CD1c-positive myeloid dendritic cell (primary cell): ENCODE data around the gene ABCA13.
A peak's percentile ranks its signal among the peaks of the same experiment; 100 is the strongest.

Experiments used
- DNase-seq: peaks from one replicate; pipeline ENCODE4 v3.0.0-alpha.2; 2016; ENCODE audit errors: extremely low spot score

Gene ABCA13

DNA sequence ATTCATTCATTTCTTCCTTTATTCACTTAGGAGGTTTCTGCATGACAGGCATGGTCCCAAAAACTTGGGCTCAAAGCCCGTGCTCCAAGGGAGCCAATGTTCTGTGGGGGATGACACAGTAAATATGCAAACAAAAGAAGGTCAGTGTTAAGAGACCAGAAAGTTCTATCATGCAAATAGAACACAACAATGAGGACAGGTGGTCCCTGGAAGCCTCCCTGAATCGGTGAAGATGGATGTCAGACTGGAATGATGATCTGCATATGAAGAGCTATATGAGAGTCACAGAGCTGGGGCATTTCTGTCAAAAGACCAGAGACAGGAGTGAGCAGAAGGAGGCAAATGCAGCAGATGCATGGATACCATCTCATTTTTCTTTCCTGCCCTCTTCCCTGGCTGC is 129.0 kb downstream of the ABCA13 start:
- DNase-seq = no peak

GRCh38 chr7:48301201-48301600 is 129.9 kb downstream of the ABCA13 start:
- DNase-seq = no peak

- DNase-seq = no peak
Observed at GRCh38 chr7:48304641-48305040, 133.4 kb downstream of the ABCA13 start.

DNA sequence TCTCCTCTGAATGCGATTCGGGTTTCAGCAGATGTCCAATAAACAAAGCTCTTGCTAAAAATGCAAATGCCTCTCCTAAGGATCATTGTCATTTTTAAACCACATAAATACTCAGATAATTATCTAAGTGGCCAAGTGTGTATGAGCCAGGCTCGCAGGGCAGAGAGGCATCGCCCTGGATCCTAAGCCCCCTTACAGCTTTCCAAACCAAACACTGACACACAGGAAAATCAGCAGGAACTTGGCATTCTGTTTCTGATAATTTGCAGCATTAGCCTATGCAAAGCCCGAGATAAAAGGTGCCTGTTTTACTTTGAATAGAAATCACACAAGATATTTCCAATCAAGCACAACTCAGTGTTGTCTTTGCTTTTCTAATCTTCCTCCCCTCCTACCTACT is 134.4 kb downstream of the ABCA13 start:
- no peak for DNase-seq

GRCh38 chr7:48307041-48307714 is 135.9 kb downstream of the ABCA13 start:
- no peak for DNase-seq

DNA sequence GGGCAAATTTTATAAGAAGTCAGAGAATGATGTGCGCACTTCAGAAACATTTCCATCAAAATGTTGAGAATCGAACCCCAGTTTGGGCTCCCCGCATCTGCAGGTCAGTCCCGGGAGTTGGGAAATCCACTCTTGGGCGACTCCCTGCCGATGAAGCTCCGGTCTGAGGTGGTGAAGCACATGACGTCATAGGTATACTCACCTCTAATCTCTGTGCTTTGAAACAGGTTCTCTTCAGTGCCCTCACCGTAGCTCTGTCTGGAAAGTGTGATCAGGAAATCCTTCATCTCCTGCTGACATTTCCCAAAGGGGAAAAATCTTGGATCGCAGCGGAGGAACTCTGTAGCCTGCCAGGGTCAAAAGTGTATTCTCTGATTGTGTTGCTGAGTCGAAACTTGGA is 138.5 kb downstream of the ABCA13 start:
- DNase-seq = no peak

DNA sequence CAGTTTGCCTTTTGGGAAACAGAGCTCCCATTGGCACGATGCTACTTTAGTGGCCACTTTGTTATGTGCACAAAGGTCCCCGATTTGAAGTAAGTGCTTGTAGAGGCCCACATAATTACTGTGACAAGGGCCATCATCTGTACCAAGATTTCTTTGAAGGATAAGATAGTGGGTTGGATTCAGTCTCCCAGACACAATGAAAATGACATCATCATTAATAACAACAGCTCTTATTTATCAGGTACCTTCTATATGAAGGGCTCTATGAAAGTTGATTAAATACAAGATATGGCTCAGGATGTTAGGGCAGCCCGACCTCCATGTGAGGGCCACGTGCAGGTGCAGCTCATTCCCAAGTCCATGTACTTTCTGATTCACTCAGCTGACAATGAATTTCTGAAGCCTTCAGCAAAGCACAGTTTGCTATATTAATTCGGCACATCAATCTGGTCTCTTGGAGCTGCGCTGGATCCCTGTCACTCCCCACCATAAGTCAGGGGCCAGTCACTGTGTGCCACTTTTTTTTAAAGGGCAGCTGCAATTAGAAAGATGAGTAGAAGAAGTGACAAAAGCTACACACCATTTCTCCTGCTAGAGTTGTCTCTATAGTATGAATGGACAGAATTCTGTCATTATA is 140.3 kb downstream of the ABCA13 start:
- no peak for DNase-seq

- no peak for DNase-seq
Observed at GRCh38 chr7:48312151-48312550, 140.9 kb downstream of the ABCA13 start.

GRCh38 chr7:48316768-48317167 is 145.5 kb downstream of the ABCA13 start:
- no peak for DNase-seq

- no peak for DNase-seq
Observed at GRCh38 chr7:48317360-48317759, 146.1 kb downstream of the ABCA13 start.

DNA sequence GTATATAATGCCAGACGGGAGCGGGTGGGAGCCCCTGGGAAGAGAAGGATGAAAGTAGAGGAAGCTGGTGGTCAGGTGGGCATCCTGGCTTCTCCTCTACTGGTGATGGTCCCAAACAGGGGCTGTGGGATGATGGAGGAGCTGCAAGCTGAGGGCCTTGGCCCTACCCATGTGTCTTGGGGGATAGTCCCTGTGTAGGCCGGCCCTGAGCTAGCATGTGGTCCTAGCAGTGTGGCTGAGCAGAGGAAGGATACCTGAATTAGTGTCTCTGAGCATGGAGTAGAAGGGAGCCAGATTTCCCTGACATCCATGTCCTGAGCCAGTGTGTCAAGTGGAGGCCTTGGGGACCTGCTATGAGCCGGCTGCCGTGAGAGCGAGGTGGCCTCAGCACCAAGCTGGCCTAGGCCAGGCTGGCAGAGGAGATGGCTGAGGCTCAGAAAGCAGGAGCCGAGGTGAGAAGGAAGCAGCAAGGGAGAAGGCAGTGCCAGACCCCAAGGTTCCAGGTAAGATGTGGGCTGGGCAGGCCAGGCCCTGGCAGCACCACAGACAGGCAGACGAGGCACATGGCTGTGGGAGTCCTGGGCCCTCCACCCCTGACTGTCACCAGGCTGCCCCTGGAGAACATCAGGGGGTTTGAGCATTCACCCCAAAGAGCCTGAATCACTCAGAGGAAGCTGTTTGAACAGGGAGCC is 150.2 kb downstream of the ABCA13 start:
- no peak for DNase-seq

GRCh38 chr7:48337012-48337621 is 165.9 kb downstream of the ABCA13 start:
- peak; percentile 29 for DNase-seq

- no peak for DNase-seq
Observed at GRCh38 chr7:48337781-48338180, 166.5 kb downstream of the ABCA13 start.

- no peak for DNase-seq
Observed at GRCh38 chr7:48347230-48347825, 176.1 kb downstream of the ABCA13 start.

- DNase-seq = peak; percentile 15
Observed at GRCh38 chr7:48350515-48350914, 179.3 kb downstream of the ABCA13 start.

GRCh38 chr7:48351900-48352299 is 180.6 kb downstream of the ABCA13 start:
- DNase-seq = peak; percentile 10

DNA sequence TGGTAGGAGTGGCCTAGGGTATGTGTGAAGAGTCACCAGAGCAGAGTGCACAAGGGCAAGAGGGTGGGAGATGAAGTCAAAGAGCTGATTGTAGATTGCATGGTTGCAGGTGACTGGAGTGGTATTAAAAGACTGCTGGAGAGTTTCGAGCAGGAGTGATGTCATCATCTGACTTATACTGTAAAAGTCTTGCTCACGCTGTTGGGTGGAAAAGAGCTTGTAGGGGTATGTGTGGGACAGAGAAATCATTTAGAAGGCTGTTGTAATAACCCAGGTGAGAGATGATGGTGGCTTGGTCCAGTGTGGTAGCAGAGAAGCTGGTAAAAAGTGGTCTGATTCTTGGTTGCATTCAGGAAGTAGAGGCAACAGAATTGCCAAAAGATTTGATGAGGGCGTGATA is 184.1 kb downstream of the ABCA13 start:
- DNase-seq = no peak

DNA sequence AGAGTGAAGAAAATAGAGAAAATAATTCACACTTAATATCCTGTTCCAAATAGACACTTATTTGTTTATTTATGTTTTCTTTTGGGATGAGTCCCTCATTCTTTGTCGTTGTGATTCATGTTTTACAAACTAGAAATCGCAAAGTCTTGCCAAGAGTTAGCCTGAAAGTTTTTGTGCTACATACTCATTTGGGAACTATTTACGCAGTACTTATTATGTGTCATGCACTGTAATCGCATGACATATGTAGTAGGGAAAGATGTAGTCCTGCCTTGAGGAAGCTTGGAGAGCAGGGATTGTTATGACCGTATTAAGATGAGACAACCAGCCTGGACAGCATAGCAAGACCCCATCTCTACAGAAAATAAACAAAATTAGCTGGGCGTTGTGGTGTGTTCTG is 189.3 kb downstream of the ABCA13 start:
- DNase-seq = no peak

DNA sequence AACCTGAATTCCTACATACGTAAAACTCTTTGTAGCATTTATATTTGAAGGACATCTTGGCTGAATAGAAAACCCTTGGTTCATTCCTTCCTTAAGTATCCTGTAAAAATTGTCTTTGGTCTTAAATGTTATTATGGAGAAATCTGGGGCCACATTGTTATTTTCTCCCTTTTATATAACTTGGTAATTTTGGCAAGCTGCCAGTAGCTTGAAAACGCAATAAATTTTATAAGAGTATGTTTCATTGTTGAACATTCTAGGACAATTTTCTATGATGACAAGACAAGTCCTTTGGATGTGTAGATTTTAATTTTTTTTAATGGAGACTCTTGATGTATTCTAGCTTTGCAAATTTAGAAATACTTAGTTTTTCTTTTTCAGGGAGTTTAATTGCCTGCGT is 191.9 kb downstream of the ABCA13 start:
- no peak for DNase-seq

- DNase-seq = no peak
Observed at GRCh38 chr7:48365010-48365409, 193.8 kb downstream of the ABCA13 start.

GRCh38 chr7:48366096-48366495 is 194.8 kb downstream of the ABCA13 start:
- no peak for DNase-seq

GRCh38 chr7:48376263-48376662 is 205.0 kb downstream of the ABCA13 start:
- no peak for DNase-seq
